Measurements from ENCODE around the gene MPV17L2.

The MPV17L2 gene

DNA sequence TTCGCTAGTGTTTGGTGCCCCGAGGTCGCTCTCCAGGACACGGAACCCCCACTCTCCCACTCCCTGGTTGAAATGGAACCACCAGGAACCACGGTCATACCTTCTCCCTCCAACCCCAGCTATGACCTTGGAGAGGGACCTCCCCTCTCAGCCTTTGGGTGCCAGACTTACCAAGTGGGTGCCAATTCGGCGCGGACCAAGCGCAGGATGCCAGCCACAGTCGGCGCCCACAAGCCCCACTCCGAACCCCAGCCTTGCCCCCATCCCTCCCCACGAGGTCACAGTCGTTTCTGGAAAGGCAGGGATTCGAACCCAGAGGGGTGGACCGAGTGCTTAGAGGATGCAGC is 32.3 kb downstream of the MPV17L2 start:
- Histone ChIP-seq H3K27ac (ENCODE audit: insufficient read depth, low read depth, low read length, poor library complexity, severe bottlenecking) (no peak overlapping the region), H3K4me3 (ENCODE audit: insufficient read depth, low read depth, low read length) (no peak overlapping the region)

DNA sequence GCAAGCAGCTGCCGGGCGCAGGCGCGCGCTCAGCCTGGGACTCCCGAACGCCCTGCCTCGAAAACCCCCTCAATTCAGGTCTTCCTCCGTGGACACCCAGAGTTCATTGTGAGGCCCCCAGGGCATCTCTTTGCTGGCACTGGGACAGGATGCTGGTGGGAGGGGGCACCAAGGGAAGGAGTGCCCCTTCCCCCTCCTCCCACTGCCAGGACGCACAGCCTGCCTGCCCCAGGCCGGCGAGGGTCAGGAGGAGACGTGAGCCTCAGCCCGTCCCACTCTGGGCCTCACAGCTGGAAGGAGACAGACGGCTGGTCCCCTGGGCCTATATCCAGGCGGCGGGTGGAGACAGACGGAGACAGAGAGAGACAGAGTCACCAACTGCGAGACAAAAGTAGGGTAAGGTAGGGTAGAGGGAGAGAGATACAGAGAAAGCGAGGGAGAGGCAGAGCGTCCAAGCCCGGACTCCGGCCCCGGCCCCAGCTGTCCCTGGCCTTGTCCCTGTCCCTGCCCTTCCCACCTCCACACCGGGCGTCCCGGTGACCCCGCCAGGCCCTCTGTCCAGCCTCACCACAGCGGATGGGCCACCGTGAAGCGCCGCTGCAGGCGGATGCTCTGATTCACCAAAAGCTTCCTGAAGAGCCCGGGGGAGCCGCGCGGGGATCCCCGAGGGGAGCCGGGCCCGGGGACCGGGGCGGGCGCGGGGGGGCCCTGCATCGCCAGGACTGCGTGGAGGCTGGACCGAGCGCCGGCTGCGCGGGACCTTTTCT is 32.9 kb downstream of the MPV17L2 start, which contains the start of gene PDE4C:
Gene PDE4C, minus strand, starts transcription at position 737 of the 767 bp plus-strand sequence. Its CDS starts 23 bp downstream, at position 714.
- H3K4me3 ChIP-seq (ENCODE audit: insufficient read depth, low read depth, low read length): no peak within 1 kb of the TSS
- H3K27me3 ChIP-seq (ENCODE audit: control insufficient read depth, insufficient read depth, low read length, poor library complexity, severe bottlenecking): peaks cover 36% of the 10 kb centered on the region

More for the DNA sequence above, 32.3 kb downstream of the MPV17L2 start:
- Histone ChIP-seq H3K27me3 (ENCODE audit: control insufficient read depth, insufficient read depth, low read length, poor library complexity, severe bottlenecking) (peaks cover 41% of the 10 kb centered on the region), H3K4me1 (ENCODE audit: control insufficient read depth, insufficient read depth, low read length) (peaks cover 4% of the 10 kb centered on the region), H3K36me3 (ENCODE audit: control insufficient read depth, insufficient read depth, low read length) (no peaks in the 10 kb centered on the region), H3K9me3 (ENCODE audit: control insufficient read depth, low read length) (no peaks in the 10 kb centered on the region)
- WGBS, 2 experiments: 29 to 37% methylated on average over 16 of the region's 16 CpGs

DNA sequence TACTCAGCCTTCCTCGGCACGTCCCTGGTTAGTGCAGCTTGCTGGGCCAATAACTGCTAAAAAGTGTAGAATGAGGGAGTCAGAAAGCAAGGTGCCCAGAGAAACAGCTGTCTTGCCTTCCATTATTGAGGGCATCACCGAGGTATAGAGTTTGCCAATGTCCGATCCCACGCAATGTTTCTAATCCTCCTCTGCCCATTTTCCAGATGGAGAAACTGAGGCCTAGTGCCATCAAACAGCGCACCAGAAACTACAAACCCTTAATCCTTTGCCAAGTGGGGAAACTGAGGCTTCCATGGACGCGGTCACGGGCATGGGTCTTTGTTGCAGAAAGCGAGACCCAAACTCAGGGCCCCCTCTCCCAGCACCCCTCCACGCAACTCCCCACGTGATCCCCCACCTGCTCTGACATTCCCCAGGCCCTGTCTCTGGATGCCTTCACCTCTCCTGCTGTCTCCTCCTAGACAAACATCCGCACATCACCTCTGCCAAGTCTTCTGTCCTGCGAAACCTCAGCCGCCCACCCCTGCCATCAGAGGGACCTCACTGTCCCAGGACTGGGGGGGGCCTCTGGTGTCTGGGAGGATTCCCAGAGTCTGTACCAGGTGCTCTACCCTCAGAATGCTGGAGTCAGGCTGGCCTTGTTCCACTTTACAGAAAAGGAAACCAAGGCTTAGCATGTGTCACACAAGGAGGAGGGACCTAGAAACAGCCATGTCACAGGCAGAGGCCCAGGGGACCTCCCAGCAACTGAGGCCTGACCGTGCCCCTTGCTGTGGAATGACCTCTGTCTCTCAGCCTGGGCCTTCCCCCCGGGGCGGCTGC is 34.1 kb downstream of the MPV17L2 start:
- Histone ChIP-seq H3K27ac (ENCODE audit: insufficient read depth, low read depth, low read length, poor library complexity, severe bottlenecking) (no peak overlapping the region), H3K9me3 (ENCODE audit: control insufficient read depth, low read length) (no peaks in the 10 kb centered on the region), H3K4me3 (ENCODE audit: insufficient read depth, low read depth, low read length) (no peak overlapping the region), H3K36me3 (ENCODE audit: control insufficient read depth, insufficient read depth, low read length) (no peaks in the 10 kb centered on the region), H3K4me1 (ENCODE audit: control insufficient read depth, insufficient read depth, low read length) (peaks cover 5% of the 10 kb centered on the region), H3K27me3 (ENCODE audit: control insufficient read depth, insufficient read depth, low read length, poor library complexity, severe bottlenecking) (peaks cover 41% of the 10 kb centered on the region)
- WGBS, 2 experiments: 91 to 93% methylated on average over 18 of the region's 18 CpGs

More for the DNA sequence above, 32.9 kb downstream of the MPV17L2 start, which contains the start of gene PDE4C:
- no peaks in the 10 kb centered on the region for H3K9me3 ChIP-seq (ENCODE audit: control insufficient read depth, low read length)
- H3K27ac ChIP-seq (ENCODE audit: insufficient read depth, low read depth, low read length, poor library complexity, severe bottlenecking): no peak within 1 kb of the TSS
- peaks cover 4% of the 10 kb centered on the region for H3K4me1 ChIP-seq (ENCODE audit: control insufficient read depth, insufficient read depth, low read length)
- 22 to 25% methylated on average over 51 of the region's 51 CpGs for WGBS, 2 experiments
- H3K36me3 ChIP-seq (ENCODE audit: control insufficient read depth, insufficient read depth, low read length): no peaks in the 10 kb centered on the region

DNA sequence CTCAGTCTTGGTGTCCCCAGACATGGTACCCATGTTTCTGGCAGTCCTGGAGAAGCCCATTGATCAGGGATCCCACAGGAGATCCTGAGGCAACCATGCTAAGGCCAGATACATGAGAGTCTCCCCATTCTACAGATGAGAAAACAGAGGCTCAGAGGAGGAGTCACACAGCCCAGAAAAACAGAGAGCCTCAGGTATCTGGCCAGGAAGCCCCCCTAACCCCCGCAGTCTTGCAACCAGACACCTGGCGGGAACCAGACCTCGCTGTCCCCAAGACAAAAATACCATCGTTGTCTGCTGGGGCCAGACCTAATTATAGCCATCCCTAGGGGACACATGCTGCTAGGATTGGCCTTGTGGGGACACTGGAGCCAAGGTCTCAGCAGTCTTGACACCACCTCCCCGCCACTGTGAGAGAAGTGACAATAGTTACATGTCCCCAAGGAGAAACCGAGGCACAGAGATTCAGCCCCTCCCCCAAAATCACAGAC is 34.8 kb downstream of the MPV17L2 start:
- peaks cover 8% of the 10 kb centered on the region for H3K4me1 ChIP-seq (ENCODE audit: control insufficient read depth, insufficient read depth, low read length)
- 90 to 94% methylated on average over 6 of the region's 6 CpGs for WGBS, 2 experiments
- no peak overlapping the region for H3K4me3 ChIP-seq (ENCODE audit: insufficient read depth, low read depth, low read length)
- H3K36me3 ChIP-seq (ENCODE audit: control insufficient read depth, insufficient read depth, low read length): no peaks in the 10 kb centered on the region
- no peaks in the 10 kb centered on the region for H3K9me3 ChIP-seq (ENCODE audit: control insufficient read depth, low read length)
- no peak overlapping the region for H3K27ac ChIP-seq (ENCODE audit: insufficient read depth, low read depth, low read length, poor library complexity, severe bottlenecking)
- peaks cover 43% of the 10 kb centered on the region for H3K27me3 ChIP-seq (ENCODE audit: control insufficient read depth, insufficient read depth, low read length, poor library complexity, severe bottlenecking)

DNA sequence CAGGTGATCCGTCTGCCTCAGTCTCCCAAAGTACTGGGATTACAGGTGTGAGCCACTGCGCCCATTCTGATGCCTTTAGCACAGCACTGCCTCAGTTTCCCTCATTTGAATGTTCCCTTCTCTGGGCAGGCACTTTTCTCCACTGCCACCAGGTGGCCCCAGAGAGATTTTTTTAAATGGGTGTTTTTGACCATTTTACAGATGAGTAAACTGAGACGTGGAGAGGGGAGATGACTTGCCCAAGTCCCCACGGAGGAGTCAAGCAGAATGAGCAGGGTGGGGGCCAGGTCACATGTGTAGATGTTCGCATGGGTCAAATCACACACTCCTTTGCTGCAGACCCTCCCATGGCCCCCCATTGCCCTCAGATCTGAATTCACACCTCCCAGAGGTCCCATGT is 36.5 kb downstream of the MPV17L2 start:
- Histone ChIP-seq H3K4me3 (ENCODE audit: insufficient read depth, low read depth, low read length) (no peak overlapping the region), H3K27ac (ENCODE audit: insufficient read depth, low read depth, low read length, poor library complexity, severe bottlenecking) (no peak overlapping the region), H3K36me3 (ENCODE audit: control insufficient read depth, insufficient read depth, low read length) (no peaks in the 10 kb centered on the region), H3K27me3 (ENCODE audit: control insufficient read depth, insufficient read depth, low read length, poor library complexity, severe bottlenecking) (peaks cover 50% of the 10 kb centered on the region), H3K4me1 (ENCODE audit: control insufficient read depth, insufficient read depth, low read length) (peaks cover 8% of the 10 kb centered on the region), H3K9me3 (ENCODE audit: control insufficient read depth, low read length) (no peaks in the 10 kb centered on the region)
- WGBS, 2 experiments: 82 to 87% methylated on average over 5 of the region's 5 CpGs

DNA sequence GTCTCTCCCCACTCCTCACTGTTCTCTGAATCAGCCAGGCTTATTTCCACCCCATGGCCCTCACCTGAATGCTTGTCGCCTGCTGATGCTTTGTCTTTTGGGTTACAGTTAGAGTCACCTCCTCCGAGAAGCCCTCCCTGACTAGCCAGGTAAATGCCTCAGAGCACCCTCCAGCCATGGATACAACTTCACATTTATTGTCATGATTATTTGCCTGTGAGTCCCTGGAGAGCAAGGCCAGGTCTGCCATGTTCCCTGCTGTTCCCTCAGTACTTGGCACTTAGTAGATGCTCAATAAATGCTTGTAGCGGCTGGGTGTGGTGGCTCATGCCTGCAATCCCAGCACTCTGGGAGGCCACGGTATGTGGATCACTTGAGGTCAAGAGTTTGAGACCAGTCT is 36.9 kb downstream of the MPV17L2 start:
- Histone ChIP-seq H3K36me3 (ENCODE audit: control insufficient read depth, insufficient read depth, low read length) (no peaks in the 10 kb centered on the region), H3K27ac (ENCODE audit: insufficient read depth, low read depth, low read length, poor library complexity, severe bottlenecking) (no peak overlapping the region), H3K4me1 (ENCODE audit: control insufficient read depth, insufficient read depth, low read length) (peaks cover 8% of the 10 kb centered on the region), H3K27me3 (ENCODE audit: control insufficient read depth, insufficient read depth, low read length, poor library complexity, severe bottlenecking) (peaks cover 47% of the 10 kb centered on the region), H3K4me3 (ENCODE audit: insufficient read depth, low read depth, low read length) (no peak overlapping the region), H3K9me3 (ENCODE audit: control insufficient read depth, low read length) (no peaks in the 10 kb centered on the region)
- 77 to 80% methylated on average over 4 of the region's 4 CpGs for WGBS, 2 experiments

DNA sequence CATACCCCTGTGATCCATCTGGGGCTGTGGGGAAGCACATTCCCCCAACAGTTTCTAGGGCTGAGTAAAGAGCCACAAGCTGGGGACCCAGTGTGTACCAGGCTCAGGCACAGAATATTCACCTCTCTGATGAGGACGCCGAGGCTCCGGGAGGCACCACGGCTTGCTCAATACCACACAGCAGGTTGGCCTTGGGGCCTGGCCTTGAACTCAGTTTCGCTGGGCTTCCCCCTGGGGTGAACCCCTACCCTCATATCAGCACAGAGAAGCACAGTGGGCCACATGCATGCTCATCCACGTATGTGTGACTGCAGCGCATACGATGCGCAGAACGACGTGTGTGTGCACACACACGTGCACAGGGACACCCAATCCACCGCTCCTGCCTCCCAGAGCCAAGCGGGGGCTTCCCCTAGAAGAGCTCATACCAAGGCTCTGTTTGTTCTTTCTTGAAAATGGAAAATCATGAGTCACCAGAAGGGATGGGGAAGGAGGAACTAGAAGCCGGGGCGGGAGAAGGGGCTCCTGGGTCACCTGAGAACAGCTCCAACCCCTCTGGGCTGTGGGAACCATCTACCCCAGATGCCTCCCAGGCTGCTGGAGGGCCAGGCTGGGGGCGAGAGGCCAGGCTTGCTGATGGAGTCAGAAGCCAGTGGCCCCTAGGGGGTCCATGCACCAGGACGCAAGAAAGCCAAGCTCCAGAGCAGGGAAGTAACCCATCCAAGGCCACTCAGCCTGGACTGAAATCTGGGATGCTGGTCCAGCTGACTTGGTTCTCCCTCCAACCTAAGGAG is 38.1 kb downstream of the MPV17L2 start:
- Histone ChIP-seq H3K36me3 (ENCODE audit: control insufficient read depth, insufficient read depth, low read length) (no peaks in the 10 kb centered on the region), H3K27ac (ENCODE audit: insufficient read depth, low read depth, low read length, poor library complexity, severe bottlenecking) (no peak overlapping the region), H3K9me3 (ENCODE audit: control insufficient read depth, low read length) (no peaks in the 10 kb centered on the region), H3K27me3 (ENCODE audit: control insufficient read depth, insufficient read depth, low read length, poor library complexity, severe bottlenecking) (peaks cover 35% of the 10 kb centered on the region), H3K4me1 (ENCODE audit: control insufficient read depth, insufficient read depth, low read length) (peaks cover 4% of the 10 kb centered on the region), H3K4me3 (ENCODE audit: insufficient read depth, low read depth, low read length) (no peak overlapping the region)
- WGBS, 2 experiments: 69 to 72% methylated on average over 18 of the region's 18 CpGs

DNA sequence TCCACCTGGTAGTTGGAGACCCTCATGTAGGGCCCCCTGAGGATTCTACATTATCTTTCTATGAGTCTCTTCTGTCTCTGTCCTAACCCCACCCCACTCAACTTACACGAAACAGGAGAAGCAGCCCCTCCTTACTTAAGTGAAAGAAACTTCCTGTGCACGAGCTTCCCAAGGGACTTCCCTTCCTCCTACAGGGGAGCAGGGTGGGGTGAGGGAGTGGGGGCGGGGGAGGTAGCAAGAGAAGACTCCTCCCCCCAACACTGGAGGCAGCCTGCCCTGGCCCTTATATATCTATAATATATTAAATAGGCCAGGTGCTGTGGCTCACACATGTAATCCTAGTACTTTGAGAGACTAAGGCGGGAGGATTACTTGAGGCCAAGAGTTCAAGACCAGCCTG is 38.8 kb downstream of the MPV17L2 start:
- peaks cover 4% of the 10 kb centered on the region for H3K4me1 ChIP-seq (ENCODE audit: control insufficient read depth, insufficient read depth, low read length)
- no peak overlapping the region for H3K4me3 ChIP-seq (ENCODE audit: insufficient read depth, low read depth, low read length)
- H3K36me3 ChIP-seq (ENCODE audit: control insufficient read depth, insufficient read depth, low read length): no peaks in the 10 kb centered on the region
- no peaks in the 10 kb centered on the region for H3K9me3 ChIP-seq (ENCODE audit: control insufficient read depth, low read length)
- peaks cover 29% of the 10 kb centered on the region for H3K27me3 ChIP-seq (ENCODE audit: control insufficient read depth, insufficient read depth, low read length, poor library complexity, severe bottlenecking)
- H3K27ac ChIP-seq (ENCODE audit: insufficient read depth, low read depth, low read length, poor library complexity, severe bottlenecking): no peak overlapping the region
- 54 to 88% methylated on average over 1 to 2 of the region's 4 CpGs for WGBS, 2 experiments

DNA sequence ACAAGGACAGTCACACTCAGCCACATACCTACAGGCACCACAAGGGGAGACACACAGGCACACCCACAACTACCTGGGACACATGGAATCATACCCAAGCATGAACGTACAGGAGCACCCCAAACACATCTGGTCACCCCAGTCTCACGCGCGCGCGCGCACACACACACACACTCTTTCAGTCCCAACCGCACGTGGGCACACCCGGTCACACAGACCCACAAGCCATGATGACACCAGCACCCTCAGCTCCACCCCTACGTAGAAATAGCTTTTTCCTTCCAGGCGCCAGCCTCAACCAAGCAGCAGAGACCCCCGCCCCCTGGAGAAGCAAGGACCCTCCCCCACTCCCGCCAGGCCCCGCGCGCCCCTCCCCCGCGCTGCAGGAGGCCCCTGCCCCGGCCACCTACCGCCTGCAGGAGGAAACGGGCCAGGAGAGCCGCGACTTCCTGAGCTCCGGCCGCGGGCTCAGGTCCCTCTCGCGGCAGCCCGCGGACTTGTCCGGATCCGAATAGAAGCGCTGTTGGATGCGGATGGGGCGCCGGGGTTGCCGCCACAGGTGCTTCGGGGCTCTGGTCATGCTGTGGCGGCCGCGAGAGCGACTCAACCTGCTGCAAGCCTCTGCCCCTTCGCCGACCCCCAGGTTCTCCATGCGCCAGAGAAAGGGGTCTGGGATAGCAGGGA is 39.7 kb downstream of the MPV17L2 start:
- Histone ChIP-seq H3K36me3 (ENCODE audit: control insufficient read depth, insufficient read depth, low read length) (no peaks in the 10 kb centered on the region), H3K4me3 (ENCODE audit: insufficient read depth, low read depth, low read length) (peak overlapping the region; percentile 14), H3K27me3 (ENCODE audit: control insufficient read depth, insufficient read depth, low read length, poor library complexity, severe bottlenecking) (peaks cover 19% of the 10 kb centered on the region), H3K27ac (ENCODE audit: insufficient read depth, low read depth, low read length, poor library complexity, severe bottlenecking) (no peak overlapping the region), H3K4me1 (ENCODE audit: control insufficient read depth, insufficient read depth, low read length) (peaks cover 4% of the 10 kb centered on the region), H3K9me3 (ENCODE audit: control insufficient read depth, low read length) (no peaks in the 10 kb centered on the region)
- 4% methylated on average over 46 of the region's 46 CpGs for WGBS, 2 experiments
